HG03457 (cell line): ENCODE data around the gene FDCSP.
"Not testable (repeated sequence)": the region's sequence is repeated elsewhere in the genome, so short reads cannot be mapped to it uniquely, and the experiment has no call there.

ENCODE experiments used
- ATAC-seq: cut with Tn5 transposase; IDR thresholded peaks from one replicate; pipeline ENCODE4 v1.9.1; 2021; ENCODE audit warnings: moderate number of reproducible peaks; ENCODE audit not compliant: unreplicated experiment

FDCSP gene

DNA sequence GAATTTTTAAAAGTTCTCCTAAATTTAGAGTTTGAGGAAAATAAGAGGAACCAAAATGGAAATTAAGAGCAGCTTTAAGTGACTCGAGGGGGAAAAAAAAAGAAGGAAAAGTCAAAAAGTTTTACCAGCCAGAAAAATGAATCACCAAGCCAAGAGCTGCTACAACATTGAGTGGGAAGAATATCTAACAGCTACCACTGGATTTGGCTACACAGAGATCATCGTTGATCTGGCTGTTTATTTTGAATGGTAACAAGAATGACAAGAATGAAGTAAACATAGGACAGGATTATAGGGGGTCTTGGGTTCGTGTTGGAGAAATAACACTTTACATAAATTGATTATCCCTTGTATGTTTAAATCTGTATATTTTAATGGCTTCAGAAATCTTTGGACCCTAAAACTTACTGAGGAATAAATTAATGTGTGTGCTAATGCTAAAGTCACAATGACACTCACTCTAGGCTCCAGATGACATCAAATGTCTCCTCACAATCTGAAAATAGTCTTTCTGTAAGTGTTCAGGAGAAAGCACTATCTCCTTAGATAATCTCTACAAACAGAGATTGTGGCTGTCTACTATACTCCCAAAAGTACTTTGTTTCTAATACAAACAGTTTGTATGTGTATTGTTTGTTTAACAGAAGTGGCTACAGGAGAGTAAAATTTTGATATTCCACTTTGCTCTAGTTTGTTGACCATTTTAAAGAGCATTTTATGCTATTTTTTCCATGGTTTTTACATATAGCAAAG, 13.4 kb downstream of the FDCSP start:
- no peak for ATAC-seq

DNA sequence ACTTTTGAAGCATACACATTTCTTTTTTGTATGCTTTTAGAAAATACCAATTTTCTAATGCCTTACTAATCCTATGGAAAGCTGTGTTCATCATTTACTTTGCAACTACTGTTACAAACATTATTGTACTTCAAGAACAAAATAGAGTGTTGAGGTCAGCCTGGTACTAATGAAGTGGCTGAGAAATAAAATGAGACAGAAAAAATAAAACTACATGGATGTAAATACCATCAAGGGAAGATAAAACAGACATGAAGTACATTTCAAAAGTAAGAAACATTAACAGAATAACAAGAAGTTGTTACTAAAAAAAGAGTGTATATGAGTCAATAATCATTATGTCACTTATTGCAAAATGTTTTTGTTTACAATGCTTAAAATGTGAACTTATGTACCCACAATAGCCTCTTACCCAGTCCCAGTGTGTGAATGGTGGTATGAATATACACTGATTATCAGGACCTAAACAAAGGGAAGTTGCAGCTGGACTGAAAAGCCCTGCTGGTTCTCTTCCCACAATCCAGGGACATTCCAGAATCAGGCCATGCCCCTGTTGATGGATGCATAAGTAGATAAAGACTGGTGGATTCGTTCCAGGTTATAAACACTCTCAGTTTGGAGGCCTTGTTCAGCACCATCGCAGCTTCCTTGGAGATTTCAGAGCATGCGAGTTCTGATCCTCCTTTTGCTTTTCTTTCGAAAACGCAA, 14.1 kb downstream of the FDCSP start:
- no peak for ATAC-seq

DNA sequence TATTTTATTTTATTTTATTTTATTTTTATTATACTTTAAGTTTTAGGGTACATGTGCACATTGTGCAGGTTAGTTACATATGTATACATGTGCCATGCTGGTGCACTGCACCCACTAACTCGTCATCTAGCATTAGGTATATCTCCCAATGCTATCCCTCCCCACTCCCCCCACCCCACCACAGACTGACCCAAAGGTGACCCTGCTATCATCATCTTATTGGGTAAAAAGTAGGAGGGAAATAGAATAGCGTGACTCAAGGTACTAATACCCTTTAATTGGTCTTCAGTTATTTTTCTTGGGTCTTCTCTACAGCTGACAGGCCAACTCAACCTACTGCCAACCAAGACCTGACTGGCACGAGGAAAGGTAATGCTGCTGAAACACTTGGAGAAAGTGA, 16.4 kb downstream of the FDCSP start, which contains the start of gene CSN3:
TSS of gene CSN3 (plus strand) at position 301 of the 400 bp plus-strand sequence. CDS start 2,223 bp downstream, outside the sequence.
- not testable (repeated sequence) for ATAC-seq

DNA sequence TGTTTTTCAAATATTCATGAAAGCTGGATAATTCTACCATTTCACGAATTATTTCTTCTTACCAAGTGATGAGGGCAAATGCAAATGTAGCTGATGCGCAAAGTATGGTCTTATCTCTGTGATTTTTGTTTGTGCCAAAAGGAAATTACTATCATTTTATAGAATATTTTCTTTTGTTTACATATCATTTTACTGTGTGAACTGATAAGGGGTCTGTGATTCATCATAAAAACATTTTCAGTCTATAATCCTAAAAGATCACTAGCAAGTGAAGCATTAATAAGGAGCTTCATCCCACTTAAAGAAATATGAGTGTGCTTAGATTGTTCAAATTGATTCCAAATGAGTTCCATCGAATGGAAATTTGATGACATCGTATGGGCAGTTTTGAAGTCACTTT, 17.2 kb downstream of the FDCSP start:
- ATAC-seq: no peak

DNA sequence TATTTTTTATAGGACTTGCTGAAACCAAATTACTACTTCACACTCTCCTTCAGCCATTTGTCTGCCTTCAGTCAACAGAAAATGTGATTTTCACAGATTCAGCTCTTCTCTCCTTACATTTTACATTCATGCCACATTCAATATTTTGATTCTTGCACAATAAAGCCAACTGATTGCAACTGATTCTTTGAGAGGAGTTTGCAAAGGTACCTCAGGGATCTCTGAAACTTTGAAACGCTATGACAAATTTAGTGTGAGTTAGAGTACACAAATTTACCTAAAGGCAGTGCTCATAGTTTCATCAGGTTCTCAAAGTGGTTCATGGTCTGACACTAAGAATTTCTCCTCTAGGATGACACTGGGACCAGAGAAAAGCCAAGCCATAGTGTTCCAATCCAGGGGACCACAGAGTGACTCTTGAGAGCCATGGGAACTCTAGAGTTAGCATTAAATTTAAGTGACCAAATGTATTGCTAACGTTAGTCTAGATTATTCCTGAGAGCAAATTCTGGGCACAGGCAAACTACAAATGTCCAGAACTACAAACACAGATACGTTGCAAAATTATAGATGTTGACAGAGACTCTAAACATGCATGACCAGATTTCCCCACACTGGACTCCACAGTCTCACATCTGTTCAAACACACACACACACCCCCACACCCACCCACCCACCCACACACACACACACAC, 25.5 kb downstream of the FDCSP start:
- ATAC-seq: no peak

DNA sequence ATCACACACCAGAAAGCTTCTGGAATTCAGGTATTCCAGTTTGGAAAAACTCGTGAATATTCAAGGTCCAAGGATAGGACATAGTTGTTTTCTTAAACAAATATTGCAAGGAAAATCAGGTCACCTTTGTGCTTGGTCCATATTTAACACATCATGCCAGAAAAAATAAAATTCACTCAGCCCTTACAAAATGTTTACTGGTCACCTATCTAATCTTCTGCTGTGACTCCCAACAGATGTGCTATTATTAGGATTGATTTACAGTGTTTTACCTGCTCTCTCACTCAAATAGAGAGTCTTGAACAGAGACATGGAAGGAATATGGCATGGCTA, 26.0 kb downstream of the FDCSP start:
- no peak for ATAC-seq

DNA sequence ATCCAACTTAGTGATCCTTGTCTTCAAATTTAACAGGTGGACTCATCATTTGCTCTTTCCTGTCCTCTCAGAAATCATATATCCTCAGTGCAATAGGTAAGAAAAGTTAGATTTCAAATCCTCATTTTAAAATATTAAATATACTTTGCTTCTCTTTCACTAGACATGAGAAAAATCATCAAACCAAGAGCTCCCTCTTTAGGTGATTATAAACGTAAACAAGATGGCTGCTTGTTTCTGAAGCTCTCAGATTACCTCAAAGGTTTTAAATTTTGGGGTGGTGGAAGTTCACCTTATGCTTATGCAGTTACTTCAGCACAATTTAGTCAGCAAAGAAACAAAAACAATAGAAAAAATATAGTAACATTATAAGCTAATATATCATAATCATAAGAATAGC, 43.8 kb downstream of the FDCSP start:
- ATAC-seq: no peak

DNA sequence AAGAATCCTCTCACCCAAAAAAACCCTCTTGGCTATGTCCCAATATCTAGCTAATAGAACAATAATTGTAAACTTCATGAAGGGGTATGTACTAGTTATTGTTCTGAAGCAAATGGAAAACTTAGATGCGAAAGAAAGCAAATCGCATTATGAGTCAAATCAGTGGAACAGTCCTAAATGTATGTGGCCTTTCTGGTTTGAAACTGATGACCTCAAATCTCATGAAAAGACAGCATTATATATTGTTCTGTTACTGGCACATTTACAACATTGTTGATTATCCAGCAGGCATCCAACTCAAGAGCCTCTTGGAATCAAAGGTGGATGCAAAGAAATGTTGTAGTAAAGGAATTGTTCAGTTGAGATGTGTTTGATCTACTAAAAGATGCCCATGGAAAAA, 51.2 kb downstream of the FDCSP start:
- no peak for ATAC-seq

DNA sequence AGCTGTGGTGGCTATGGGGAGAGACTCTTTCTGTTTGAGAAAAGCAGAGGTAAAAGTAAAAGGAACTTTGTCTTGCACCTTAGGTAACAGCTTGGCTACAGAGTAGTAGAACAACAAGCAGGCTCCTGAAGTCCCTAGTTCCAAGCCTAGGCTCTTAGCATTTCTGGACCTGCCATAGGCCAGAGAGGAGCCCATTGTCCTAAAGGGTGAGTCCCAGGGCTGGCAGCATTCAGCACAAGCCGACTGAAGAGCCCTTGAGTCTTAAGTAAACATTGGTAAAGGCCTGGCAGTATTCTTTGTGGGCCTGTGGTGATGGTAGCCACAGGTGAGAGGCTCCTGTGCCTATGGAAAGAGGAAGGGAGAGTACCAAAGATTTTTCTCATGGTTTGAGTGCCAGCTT, 54.6 kb downstream of the FDCSP start:
- no peak for ATAC-seq
